GM23338 (cell line): ENCODE results near the gene KLK12.

Experiments used
- EZH2 ChIP-seq: fragments of 200-600 bp; sonication (generic); IDR thresholded peaks from one replicate; pipeline ENCODE4 v1.8.0; 2017; ENCODE audit warnings: antibody characterized with exemption, mild to moderate bottlenecking, low read depth; ENCODE audit not compliant: unreplicated experiment
- JUNB ChIP-seq: IDR thresholded peaks from one replicate; pipeline ENCODE4 v1.6.1; 2016; ENCODE audit warnings: antibody characterized with exemption; ENCODE audit not compliant: unreplicated experiment
- TF ChIP-seq, protein P1 (sequence below), 2 experiments: fragments of 200-600 bp in 1 of 2; sonication (generic) in 1 of 2; conservative IDR thresholded peaks; 2 replicates each; pipeline versions ENCODE4 v1.5.1 to v1.6.1; 2016 to 2017; ENCODE audit warnings: antibody characterized with exemption in 2 of 2, low read depth in 2 of 2, mild to moderate bottlenecking in 2 of 2, moderate library complexity in 1 of 2

DNA sequence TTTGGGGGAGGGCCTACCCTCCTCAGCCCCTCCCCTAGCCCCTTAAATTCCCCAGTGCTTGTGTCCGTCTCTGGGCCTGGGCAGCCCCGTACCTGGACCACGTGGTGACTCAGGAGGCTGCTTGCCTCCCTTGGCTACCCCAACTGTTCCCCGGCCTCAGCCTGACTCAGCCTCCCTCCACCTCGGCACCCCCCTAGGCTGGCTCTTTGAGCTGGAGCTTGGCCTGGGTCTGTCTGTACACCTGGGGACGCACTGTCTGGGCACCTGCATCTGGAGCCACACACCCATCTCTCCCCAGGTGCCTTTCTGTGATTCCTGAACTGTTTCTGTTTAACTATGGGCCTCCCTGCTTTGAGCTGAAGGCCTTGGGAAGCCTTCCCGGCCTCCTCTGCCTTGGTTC lies 49.7 kb upstream of the KLK12 start:
- TF ChIP-seq JUNB, result no peak
- no peak for TF ChIP-seq EZH2
- TF ChIP-seq, protein P1, sequence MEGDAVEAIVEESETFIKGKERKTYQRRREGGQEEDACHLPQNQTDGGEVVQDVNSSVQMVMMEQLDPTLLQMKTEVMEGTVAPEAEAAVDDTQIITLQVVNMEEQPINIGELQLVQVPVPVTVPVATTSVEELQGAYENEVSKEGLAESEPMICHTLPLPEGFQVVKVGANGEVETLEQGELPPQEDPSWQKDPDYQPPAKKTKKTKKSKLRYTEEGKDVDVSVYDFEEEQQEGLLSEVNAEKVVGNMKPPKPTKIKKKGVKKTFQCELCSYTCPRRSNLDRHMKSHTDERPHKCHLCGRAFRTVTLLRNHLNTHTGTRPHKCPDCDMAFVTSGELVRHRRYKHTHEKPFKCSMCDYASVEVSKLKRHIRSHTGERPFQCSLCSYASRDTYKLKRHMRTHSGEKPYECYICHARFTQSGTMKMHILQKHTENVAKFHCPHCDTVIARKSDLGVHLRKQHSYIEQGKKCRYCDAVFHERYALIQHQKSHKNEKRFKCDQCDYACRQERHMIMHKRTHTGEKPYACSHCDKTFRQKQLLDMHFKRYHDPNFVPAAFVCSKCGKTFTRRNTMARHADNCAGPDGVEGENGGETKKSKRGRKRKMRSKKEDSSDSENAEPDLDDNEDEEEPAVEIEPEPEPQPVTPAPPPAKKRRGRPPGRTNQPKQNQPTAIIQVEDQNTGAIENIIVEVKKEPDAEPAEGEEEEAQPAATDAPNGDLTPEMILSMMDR (conservative IDR thresholded peaks at IDR 0.05; ENCODE audit: low read depth in 2 of 2), result no peak
